GM23248 (cell line): ENCODE results near the gene A1BG.

Source experiments
- EZH2 ChIP-seq: fragments of 200-600 bp; sonication (generic); IDR thresholded peaks from 2 replicates; pipeline ENCODE4 v1.6.1; 2018; ENCODE audit warnings: antibody characterized with exemption, mild to moderate bottlenecking; ENCODE audit not compliant: insufficient read depth, poor library complexity, severe bottlenecking
- EZH2phosphoT487 ChIP-seq: fragments of 200-600 bp; sonication (generic); IDR thresholded peaks from 2 replicates; pipeline ENCODE4 v1.6.1; 2018; ENCODE audit warnings: antibody characterized with exemption, moderate library complexity, mild to moderate bottlenecking, low read depth; ENCODE audit not compliant: insufficient read depth

- TF ChIP-seq EZH2 (no peak), EZH2phosphoT487 (no peak)
Measured at GRCh38 chr19:58335630-58336029, 17.7 kb downstream of the A1BG start.
